Measurements from ENCODE around the gene GMDS.

DNA sequence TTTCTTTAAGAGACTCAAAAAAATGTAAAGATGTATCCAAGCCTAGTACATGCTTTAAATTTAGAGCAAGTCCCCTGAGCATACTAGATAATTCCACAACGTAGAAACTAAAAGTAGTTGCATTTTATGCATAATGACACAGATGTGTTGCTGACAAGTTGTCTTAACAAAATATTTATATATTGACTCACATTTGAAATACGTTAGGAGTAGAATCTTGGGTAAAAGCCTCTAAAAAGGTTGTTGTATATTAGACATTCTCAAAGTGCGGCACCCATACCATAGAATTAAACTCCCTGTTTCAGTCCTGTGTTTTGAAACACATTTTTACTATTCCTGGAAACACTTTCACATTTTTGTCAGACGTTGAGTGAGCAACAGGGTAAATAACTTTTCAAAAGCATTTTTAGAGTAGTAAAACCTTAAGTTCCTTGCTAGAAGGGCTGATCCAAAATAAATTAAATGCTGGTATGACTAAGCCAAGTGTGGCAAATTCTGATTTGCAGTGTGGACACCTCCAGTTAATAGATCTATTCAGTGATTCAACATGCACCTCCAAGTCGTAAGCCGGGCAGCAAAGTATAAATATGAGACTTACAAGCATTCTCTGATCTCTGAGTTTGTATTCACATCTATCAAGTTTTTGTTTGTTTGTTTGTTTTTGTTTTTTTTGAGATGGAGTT lies 97.5 kb downstream of the GMDS start:
- TF ChIP-seq, protein P1, sequence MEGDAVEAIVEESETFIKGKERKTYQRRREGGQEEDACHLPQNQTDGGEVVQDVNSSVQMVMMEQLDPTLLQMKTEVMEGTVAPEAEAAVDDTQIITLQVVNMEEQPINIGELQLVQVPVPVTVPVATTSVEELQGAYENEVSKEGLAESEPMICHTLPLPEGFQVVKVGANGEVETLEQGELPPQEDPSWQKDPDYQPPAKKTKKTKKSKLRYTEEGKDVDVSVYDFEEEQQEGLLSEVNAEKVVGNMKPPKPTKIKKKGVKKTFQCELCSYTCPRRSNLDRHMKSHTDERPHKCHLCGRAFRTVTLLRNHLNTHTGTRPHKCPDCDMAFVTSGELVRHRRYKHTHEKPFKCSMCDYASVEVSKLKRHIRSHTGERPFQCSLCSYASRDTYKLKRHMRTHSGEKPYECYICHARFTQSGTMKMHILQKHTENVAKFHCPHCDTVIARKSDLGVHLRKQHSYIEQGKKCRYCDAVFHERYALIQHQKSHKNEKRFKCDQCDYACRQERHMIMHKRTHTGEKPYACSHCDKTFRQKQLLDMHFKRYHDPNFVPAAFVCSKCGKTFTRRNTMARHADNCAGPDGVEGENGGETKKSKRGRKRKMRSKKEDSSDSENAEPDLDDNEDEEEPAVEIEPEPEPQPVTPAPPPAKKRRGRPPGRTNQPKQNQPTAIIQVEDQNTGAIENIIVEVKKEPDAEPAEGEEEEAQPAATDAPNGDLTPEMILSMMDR (optimal IDR thresholded peaks at IDR 0.05 in 1 of 3, IDR thresholded peaks at IDR 0.05 in 1 of 3, conservative IDR thresholded peaks at IDR 0.05 in 1 of 3; ENCODE audit: extremely low read depth in 1 of 3, insufficient read depth in 2 of 3, low read length in 3 of 3): no peak
- TF ChIP-seq EZH2 (IDR thresholded peaks at IDR 0.05; ENCODE audit: low read length): no peak

All from keratinocyte (primary cell).